Activated naive CD4-positive, alpha-beta T cell treated with anti-CD3 and anti-CD28 coated beads, Interleukin-2, amount 50 U/mL, for 72 hours (primary cell): ENCODE measurements around the gene TDG. TPM values are rescaled to one million over a fixed set of nuclear protein-coding genes. Genes with fewer than 3 reads are reported as not detected.

Experiments
- total RNA-seq, 2 donors: library from RNA; stranded (reverse); gene quantifications; one replicate each; pipeline ENCODE4 v1.2.3, GENCODE V29; 2022

Gene TDG
- total RNA-seq, 2 donors from 2014 or later: 34.4 to 48.5 TPM

Other genes starting within 250 kb of the TDG start
- gene NT5DC3, start 124.6 kb upstream of the TDG start, total RNA-seq: 1 to 10 TPM; 5.4 to 6.7 TPM
- gene HSP90B1, start 35.5 kb upstream of the TDG start, total RNA-seq: 100 to 1,000 TPM; 285 to 376 TPM
- under 1 TPM; 0.16 to 0.25 TPM for gene GLT8D2, start 84.3 kb downstream of the TDG start, total RNA-seq
- 10 to 100 TPM in 1 of 2 donors, 1 to 10 TPM in 1; 6.9 to 16.0 TPM for gene HCFC2, start 98.7 kb downstream of the TDG start, total RNA-seq
- 10 to 100 TPM; 17.6 to 18.2 TPM for gene NFYB, start 172.3 kb downstream of the TDG start, total RNA-seq
- 100 to 1,000 TPM in 1 of 2 donors, 10 to 100 TPM in 1; 86.4 to 160 TPM for gene TXNRD1, start 249.9 kb downstream of the TDG start, total RNA-seq